ENCODE measurements around the gene IGF2BP2. TPM values are rescaled to one million over a fixed set of nuclear protein-coding genes. Genes with fewer than 3 reads are reported as not detected.

IGF2BP2 gene
- total RNA-seq, 1 donor from 2014 or later = 5.5 TPM

DNA sequence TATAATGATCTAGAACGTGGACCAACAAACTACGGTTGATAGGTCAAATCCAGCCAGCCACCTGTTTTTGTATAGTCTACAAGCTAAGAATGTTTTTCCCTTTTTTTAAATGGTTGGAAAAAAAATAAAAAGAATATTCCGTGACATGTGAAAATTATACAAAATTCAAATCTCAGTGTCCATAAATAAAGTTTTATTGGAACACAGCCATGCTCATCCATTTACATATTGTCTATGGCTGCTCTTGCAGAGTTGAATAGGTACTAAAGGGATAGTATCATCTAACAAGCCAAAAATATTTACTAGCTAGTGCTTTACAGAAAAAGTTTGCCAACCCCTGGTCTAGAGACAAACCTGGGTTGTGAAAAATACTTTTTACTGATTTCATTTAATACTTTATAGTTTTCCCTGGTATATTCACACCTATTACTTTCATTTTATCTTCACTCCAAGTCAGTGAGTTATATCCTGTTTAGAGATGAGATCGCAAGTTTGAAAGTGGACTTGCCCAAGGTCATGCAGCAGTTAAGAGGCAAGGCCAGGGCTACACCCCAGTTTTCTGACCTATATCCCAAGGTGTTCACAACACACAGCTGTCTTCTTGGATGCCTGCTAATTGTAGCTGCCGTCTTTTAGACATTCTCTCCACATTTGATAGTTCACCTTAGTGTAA is 58.4 kb downstream of the IGF2BP2 start:
- no peak for DNase-seq (ENCODE audit: low spot score)

- DNase-seq (ENCODE audit: low spot score) = no peak
Measured at GRCh38 chr3:185764980-185765370, 59.9 kb downstream of the IGF2BP2 start.

DNA sequence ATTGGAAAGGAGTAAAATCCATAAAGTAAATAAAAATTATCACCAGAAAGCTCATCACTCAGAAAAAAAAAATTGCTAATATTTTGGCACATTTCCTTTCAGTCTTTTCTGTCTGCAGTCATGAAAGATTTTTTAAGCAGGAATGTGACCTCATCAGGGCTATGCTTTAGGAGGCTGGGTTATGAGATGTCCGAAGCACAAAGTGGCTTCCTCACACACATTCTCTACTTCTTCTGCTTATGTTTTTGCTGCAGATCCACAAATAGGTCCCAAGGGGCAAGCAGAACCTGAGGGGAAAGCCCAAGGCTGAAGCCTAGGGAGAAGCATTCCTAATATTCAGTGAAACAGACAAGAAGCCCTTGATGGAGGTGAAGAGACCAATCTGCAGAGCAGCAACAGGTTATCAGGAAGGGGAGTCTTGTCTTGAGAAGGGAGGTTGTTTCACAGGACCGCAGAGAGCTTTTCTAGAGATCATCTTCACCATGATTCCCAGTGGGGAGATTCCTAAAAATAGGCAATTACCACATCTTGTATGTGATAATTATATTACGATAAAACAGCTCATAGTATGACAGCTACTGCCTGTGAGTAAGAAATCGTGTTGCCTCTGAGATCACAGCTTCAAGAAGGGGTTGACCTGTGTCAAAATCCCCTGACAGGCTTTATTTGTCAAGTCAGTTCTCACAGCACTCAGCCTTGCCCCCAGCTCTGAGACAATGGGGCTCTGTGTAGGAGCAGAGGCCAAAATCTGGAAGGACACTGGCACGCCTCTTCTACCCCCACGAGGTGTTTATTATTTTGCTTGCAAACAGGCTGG is 60.5 kb downstream of the IGF2BP2 start:
- no peak for DNase-seq (ENCODE audit: low spot score)

- DNase-seq (ENCODE audit: low spot score) = no peak
Measured at GRCh38 chr3:185763347-185764005, 61.4 kb downstream of the IGF2BP2 start.

- no peak for DNase-seq (ENCODE audit: low spot score)
Measured at GRCh38 chr3:185760550-185760949, 64.3 kb downstream of the IGF2BP2 start.

DNA sequence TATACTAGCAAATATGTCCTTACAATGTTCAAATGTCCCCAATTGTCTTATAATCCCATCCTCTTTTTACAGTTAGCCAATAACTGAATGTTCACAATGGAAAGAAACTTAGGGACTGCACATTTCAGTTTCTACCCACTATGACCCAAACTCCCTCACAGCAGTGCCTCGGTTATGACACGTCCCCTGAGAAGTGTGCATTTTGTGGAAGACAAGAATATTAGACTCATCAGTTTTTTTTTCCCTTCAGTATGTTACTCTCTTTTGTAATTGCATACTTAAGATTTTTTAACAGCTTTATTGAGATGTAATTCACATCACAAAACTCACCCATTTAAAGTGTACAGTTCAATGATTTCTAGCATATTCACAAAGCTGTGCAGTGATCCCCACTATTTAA is 64.8 kb downstream of the IGF2BP2 start:
- no peak for DNase-seq (ENCODE audit: low spot score)

DNA sequence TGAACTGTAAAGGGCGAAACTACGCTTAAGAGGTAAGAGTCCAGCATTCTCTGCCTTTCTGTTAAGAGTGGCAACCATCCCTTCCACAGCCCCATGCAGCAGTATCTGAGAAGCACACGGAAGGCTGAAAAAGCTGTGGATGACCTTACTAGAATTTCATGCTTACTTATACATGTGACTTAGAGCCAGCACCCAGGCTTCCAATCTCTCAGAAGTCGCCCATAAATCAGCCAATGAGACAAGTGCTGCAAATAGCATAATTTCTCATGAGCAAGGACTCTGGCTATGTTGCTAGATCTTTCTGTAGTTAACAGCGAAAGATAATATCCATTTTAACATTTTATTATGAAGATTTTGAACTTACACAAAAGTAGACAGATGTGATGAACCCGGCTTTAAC is 65.3 kb downstream of the IGF2BP2 start:
- no peak for DNase-seq (ENCODE audit: low spot score)

- DNase-seq (ENCODE audit: low spot score) = no peak
Measured at GRCh38 chr3:185758912-185759311, 65.9 kb downstream of the IGF2BP2 start.

DNA sequence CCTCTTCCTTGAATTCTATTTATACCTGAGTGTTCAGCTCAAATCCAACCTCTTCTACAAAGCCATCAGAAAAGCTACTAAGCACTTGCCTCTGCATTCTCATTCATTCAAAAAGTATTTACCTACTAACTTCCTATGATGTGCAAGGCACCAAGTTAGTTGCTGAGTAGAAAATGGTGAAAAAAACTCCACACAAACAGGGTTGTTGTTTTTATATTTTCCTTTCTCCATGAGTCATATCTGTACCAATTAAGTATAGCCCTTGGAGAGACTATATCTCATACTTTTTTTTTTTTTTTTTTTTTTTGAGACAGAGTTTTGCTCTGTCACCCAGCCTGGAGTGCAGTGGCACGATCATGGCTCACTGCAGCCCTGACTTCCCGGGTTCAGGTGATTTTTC is 67.7 kb downstream of the IGF2BP2 start:
- no peak for DNase-seq (ENCODE audit: low spot score)

DNA sequence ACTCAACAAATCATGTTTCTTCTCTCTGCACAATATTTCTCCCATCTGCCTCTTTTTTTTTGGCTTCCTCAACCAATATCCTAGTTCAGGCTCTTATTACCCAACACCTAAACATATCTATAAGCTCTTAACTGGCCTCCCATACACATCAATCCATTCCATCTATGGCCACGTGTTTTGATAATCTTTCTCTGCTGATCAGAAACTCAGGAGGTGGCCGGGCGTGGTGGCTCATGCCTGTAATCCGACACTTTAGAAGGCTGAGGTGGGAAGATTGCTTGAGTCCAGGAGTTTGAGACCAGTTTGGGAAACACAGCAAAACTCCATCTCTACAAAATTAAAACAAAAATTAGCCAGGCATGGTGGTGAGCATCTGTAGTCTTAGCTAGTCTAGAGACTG is 68.4 kb downstream of the IGF2BP2 start:
- DNase-seq (ENCODE audit: low spot score) = no peak

- DNase-seq (ENCODE audit: low spot score) = no peak
Measured at GRCh38 chr3:185754920-185755319, 69.9 kb downstream of the IGF2BP2 start.

- DNase-seq (ENCODE audit: low spot score) = no peak
Measured at GRCh38 chr3:185753354-185753753, 71.5 kb downstream of the IGF2BP2 start.

DNA sequence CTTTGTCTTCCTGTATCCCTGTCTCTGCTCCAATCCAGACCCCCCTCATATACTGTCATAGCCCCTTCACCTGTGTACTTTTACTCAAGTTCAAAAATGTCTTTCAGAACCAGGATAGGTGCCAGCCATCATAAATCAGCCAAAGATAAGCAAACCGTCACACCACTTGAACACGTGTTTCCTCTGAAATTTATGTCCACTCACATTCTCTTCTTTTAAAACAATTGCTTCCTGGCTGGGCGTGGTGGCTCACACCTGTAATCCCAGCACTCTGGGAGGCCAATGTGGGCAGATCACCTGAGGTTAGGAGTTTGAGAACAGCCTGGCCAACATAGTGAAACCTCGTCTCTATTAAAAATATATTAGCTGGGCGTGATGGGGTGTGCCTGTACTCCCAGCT is 74.1 kb downstream of the IGF2BP2 start:
- DNase-seq (ENCODE audit: low spot score) = no peak

GRCh38 chr3:185750015-185750414 is 74.8 kb downstream of the IGF2BP2 start:
- no peak for DNase-seq (ENCODE audit: low spot score)

DNA sequence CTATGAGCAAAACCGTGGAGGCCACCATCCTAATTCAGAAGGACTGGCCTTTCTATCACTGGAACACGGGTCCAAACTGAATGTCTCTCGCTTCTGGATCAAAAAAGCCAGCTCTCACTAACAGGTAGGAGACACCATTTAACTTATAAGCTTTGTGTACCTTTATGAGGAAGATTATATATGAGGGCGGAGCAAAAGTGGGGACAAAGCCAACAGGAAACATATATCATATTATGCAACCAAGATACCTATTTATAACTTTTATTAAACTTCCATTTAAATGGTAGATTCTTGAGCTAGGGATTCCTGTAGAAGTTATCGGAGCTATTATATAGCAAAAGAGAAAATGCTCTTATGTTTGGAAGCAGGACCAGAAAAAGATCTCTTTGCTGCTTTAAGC is 78.4 kb downstream of the IGF2BP2 start:
- DNase-seq (ENCODE audit: low spot score) = no peak

DNA sequence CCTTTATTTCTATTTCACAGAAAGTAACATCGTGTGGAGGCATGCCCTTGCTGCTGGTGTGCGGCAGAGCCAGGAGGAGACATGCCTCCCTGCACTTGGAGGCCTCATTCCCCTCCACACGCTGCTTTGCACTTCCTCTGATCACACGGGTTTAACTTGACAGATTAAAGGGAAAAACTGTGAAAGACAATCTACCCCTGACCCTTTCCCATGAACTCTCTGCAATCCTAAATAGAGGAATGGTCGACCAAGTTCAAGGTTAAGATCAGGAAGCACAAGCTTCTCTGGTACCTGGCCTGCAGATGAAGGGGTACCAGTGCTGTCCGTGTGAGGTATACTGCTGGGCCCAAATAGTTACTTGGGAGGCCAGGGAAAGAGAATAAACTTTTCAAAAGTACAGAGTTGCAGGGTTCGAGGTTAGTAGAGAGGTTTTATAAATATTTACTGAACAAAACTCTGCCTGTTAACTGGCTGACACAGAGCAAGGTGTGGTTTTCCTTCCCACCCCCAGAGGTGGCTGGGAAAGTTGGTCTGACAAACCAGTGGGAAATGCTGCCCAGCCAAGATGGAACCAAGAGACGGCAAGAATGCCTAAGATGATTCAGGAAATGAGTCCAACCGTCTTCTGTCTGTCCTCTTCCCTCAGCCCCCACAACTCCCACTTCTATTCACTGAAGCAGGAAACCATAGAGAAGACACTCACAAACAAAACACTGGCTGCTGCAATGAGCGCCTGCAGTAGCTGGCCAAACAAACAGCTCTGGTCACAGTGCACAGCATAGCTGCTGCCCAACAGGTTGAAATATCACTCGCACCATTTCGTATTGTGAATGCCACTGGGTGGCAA is 79.6 kb downstream of the IGF2BP2 start:
- DNase-seq (ENCODE audit: low spot score) = no peak

DNA sequence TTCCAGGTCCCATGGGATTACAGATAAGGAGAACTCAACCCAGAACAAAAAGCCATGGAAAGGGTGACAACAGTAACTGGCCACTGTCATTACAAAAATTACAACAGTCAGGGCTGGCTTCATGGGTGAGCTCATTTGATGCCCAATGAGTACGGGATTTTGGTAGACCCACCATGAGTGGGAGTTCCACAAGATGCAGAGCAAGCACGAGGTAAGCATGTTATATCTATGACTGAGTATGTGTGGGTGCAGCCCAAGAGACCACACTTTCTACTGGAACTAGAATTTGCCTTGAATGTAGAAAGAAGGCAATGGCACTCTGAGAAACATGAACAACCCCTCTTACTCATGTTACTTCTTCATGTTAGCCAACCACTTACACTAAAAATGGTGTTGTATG is 83.3 kb downstream of the IGF2BP2 start:
- no peak for DNase-seq (ENCODE audit: low spot score)

DNA sequence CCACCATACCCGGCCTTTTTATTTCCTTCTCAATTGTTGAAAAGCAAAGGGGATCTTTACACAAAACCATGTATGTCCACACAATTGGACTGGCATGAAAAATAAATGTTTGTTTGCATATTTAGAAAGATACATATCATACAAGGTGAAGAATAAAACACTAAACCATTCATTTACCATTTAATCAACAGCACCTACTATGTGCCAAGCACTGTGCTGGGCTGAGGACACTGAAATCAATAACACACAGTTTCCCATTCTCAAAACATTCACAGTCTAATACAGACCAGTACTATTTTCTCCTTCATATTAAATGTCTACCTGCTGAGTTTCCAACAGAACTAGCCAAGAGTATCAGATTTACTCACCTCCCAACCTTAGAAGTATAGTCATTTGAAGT is 84.7 kb downstream of the IGF2BP2 start:
- no peak for DNase-seq (ENCODE audit: low spot score)

DNA sequence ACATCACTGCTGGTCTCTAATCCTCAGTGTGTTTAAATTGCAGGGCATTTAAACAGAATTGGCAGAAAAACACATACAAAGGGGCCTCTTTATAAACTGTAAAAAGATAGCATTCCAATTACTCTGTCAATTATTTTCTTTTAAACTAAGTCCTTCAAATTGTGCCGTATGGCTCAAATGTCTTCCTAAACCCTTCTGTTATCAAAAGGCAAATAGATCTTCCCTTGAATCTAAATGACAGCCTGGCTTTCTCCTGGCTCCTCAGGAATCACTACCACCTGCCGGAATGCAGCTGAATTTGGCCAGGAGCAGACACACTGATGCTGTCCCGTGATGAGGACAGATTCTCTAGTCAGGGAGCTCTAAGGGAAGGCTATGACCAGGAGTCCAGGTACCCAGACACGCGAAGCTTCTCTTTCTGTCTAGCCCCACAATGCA is 85.6 kb downstream of the IGF2BP2 start:
- DNase-seq (ENCODE audit: low spot score) = no peak

DNA sequence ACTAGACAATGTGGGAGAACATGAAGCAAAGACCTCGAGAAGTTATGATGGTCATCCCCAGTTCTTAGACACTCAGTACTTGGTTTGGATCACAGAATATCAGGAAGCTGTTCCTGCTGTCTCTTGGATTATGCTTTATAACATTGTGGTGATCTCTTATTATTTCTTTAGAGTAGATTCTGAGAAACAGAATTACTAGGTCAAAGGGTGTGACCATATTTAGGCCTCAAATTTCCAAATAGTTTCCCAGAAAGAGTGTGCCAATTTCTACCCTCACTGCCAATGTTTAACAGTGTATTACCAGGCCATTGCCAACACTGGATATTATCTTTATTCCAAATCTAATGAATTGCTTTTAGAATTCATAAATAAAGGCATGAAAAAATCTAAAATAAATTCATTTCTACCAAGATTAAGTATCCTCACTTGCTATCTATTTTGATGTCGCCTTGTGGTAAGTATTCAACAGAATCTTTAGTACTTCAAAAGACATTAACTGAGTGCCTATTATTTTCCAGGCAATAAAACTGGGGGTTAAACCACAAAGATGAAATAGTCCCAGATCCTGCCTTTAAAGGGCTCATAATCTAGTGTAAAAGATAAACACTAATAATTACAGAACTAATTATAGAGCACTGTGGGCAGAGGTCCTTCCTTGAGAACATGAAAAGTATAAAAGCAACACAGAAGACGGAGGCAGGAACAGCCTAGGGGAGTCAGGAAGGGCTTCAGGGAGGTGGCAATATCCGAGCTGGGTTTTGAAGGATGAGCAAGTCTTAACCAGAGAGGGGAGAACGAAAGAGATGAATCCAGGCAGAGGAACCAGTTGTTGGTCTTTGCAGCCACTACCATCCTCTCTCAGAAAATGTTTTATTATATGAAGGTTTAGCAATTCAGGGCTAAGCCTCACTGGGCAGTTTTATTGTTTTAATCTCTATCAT is 86.8 kb downstream of the IGF2BP2 start:
- no peak for DNase-seq (ENCODE audit: low spot score)

- no peak for DNase-seq (ENCODE audit: low spot score)
Measured at GRCh38 chr3:185737020-185737419, 87.8 kb downstream of the IGF2BP2 start.
